GM21515 (cell line): ENCODE results near the gene LAMC3.

Source experiments
- ATAC-seq: cut with Tn5 transposase; IDR thresholded peaks from one replicate; pipeline ENCODE4 v1.9.1; 2021; ENCODE audit not compliant: unreplicated experiment

The LAMC3 gene

GRCh38 chr9:130977811-130978221 lies 31.2 kb upstream of the LAMC3 start:
- no peak for ATAC-seq

- no peak for ATAC-seq
These were observed 29.2 kb upstream of the LAMC3 start for GRCh38 chr9:130979591-130980385.

- no peak for ATAC-seq
These were observed 28.4 kb upstream of the LAMC3 start for GRCh38 chr9:130980526-130980925.

- no peak for ATAC-seq
These were observed 27.8 kb upstream of the LAMC3 start for GRCh38 chr9:130981002-130981755.

DNA sequence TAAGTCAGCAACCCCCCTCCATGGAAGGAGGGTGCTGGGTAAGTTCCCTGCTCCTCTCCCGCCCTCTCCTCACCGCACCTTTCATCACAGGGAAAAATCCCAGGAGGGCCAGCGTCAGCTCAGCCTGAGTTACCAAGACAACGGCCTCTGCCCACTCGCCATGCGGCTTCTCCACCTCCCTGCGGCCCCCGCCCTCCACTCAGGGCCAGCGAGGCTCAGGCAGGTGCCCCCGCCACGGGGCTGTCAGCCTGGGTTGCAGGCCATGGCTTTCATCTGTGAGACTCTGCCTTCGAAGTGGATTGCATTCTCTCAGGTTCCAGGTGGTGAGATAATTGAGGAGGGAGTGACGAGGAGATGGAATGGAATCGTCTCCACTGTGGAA lies 27.2 kb upstream of the LAMC3 start:
- ATAC-seq: no peak

DNA sequence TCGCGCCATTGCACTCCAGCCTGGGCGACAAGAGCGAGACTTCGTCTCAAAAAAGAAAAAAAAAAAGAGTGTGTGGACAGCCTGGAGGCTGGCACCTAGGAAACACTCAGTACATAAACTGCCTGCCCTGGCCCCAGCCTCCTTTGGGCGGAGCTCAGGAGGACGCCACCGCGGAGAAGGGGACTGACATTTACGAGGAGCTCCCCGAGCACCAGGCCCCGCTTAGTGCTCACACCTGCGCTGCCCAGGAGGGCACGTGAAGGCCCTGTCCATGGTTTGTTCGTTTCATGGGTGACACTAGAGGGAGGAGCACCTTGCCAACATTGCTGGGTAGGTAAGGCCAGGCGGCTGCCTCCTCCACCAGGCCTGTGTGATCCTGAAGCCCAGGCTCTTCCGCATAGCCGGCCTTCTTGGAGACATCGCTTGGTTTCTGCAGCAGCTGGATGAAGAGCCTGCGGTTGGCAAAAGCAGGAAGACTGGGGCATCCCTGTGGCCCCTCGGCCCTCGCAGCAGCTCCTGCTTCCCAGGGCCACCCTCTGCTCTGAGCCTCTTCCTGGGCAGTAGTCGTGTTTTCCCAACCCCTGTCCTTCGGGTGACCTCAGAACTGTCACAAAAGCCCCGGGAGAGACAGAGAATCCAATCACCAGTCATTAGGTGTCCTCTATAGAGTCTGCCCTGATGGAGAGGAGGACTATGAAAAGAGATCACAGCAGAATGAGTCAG lies 26.2 kb upstream of the LAMC3 start:
- ATAC-seq: no peak

- no peak for ATAC-seq
These were observed 25.7 kb upstream of the LAMC3 start for GRCh38 chr9:130983359-130983670.

DNA sequence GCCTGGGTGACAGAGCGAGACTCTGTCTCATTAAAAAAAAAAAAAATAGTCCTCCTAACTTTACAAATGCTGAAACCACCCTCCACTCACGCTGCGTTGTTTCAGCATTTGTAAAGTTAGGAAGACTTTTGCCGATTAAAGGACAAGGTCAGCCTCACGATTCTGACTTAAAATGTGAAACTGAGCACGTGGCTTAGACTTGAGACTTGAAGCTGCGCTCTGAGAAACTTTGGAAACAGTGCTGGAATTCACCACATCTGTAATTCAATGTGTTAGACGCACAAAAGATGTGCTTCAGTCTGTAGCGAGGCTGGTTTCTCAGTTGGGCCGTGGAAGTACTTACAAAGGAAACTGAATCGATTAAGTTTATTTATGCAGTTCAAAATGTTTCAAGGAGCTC lies 25.0 kb upstream of the LAMC3 start:
- ATAC-seq: no peak

GRCh38 chr9:130984521-130984920 lies 24.5 kb upstream of the LAMC3 start:
- no peak for ATAC-seq

DNA sequence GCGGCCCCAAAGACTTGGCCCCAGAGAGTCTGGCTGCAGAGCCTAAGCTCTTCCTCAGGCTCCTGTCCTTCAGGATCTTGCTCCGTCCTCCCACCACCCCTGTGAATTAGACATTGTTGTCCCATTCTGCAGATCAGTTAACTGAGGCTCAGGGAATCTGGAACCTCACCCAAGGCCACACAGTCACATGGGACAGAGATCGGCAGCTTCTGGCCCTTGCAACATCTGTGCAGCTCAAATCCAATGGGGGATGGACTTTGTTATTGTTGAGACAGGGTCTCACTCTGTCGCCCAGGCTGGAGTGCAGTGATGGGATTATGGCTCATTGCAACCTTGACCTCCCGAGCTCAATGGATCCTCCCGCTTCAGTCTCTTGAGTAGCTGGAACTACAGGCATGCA lies 23.9 kb upstream of the LAMC3 start:
- no peak for ATAC-seq

GRCh38 chr9:130985606-130986162 lies 23.3 kb upstream of the LAMC3 start:
- ATAC-seq: no peak

DNA sequence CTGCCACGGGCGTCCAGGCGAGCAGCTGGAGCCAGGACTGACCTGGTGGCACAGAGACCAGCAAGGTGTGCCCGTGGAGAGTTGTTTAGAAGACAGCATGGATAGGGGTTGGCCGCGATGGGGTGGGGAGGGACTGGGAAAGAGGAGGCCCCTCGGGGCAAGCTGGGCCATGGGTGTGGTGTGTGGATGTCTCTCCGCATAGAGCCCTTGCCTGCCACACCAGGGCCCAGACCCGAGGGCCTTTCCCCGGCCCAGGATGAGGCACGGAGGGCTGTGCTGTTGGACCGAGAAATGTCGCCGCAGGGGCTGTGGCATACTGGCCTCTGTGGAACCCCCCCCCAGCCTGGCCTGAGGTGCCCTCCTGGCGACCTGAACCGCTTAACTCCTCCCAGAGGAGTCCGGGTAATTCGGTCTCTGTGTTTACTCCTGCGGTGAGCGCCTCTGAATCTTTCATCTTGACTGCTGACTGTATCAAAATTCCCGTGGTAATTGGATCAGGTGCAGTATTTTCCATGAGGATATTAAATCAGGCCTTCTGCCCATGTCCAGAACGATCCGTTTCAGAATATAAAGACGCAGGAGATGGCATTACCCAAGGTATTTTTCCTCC lies 22.5 kb upstream of the LAMC3 start:
- ATAC-seq: no peak

GRCh38 chr9:130987054-130987453 lies 21.9 kb upstream of the LAMC3 start:
- ATAC-seq: no peak

- ATAC-seq: no peak
These were observed 21.1 kb upstream of the LAMC3 start for GRCh38 chr9:130987738-130988399.

- ATAC-seq: no peak
These were observed 20.6 kb upstream of the LAMC3 start for GRCh38 chr9:130988400-130988747.

GRCh38 chr9:130988905-130989304 lies 20.1 kb upstream of the LAMC3 start:
- no peak for ATAC-seq

DNA sequence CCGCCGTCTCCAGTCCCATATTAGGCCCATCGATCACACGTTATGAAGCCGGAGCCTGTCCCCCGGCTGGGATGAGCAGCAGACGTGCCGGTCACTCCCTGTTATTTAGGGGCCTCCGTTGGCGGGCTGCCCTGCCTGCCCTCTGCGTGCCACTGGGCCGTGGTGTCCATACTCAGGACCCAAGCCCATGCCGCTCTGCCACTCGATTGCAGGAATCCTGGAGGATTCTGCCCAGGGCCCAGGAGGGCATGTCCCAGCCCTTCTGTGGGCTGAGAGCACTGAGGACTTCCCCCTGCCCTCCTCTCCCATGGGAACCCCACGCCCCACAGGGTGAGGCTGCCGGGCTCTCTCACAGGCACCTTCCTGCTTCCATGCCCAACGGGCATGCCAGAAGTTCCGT lies 19.6 kb upstream of the LAMC3 start:
- no peak for ATAC-seq

DNA sequence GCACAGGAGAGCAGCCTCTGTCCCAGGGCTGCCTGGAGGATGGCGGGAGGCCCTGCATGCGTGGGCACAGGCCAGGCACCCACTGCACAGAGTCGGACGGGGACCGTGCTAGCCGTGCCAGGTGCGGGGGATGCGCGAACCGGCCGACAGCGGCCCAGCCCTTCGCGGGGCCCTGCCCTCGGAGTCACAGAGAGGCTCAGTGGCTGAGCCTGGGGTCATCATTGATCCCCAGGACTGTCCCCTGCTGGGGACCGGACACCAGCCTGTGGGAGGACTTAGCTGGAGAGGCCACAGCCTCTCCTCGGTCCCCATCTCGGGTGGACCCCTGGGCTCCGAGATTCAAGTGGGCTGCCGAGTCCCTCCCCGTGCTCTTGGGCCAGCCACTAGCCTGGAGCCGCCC lies 19.1 kb upstream of the LAMC3 start:
- ATAC-seq: no peak

DNA sequence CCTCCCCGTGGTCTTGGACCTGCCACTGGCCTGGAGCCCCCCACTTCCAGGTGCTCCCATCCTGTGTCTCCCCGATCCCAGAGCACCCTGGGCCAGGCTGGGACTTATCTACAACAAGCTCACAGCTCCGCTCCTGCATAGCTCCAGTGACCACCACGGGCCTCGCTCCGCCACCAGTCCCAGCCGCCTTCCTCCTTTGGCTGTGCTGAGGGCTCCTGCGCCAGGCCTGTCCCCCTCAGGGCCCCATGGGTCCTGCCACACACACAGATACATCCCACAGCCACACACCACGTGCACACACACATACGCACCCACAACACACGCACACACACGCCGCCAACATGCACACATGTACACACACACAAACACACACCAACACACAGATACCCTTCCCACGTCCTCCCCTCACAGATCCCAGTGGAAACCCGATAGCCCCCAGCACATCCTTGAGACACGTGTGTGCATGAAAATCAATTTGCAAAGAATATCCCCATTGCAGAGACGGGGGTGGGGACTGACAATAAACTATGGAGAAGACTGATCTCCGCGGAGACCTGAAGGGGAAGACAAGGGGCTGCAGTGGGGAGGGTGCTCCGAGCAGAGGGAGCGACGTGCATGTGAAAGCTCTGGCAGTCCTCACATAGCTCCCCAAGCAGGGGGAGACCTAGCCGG lies 18.5 kb upstream of the LAMC3 start:
- ATAC-seq: no peak
